Activated CD8-positive, alpha-beta T cell treated with anti-CD3 and anti-CD28 coated beads, Interleukin-2, amount 10 ng/mL, durations not matched to agents 7 days and 5 days (primary cell): Measurements from ENCODE around the gene TJAP1. TPM values are rescaled to one million over a fixed set of nuclear protein-coding genes. Genes with fewer than 3 reads are reported as not detected.

ENCODE experiments used
- ATAC-seq: fragments of 150-1000 bp; cut with Tn5 transposase; one replicate; pipeline ENCODE4 v1.10.0; 2021; ENCODE audit warnings: moderate library complexity
- CTCF ChIA-PET: fragments of 350-600 bp; sonication (Branson Sonifier 250); formaldehyde crosslinking; loops from one replicate; lab custom pipeline; 2021; ENCODE audit warnings: antibody characterized with exemption; lab: Charles Lee
- POLR2A ChIA-PET: fragments of 350-600 bp; sonication (Branson Sonifier 250); formaldehyde crosslinking; loops from one replicate; lab custom pipeline; 2021; ENCODE audit warnings: antibody characterized with exemption; lab: Charles Lee
- DNase-seq: peaks from one replicate; pipeline ENCODE4 v3.0.0-alpha.2; 2020
- H3K27ac Mint-ChIP-seq: one replicate; pipeline ENCODE4 v1.8.0; 2021; ENCODE audit warnings: mild to moderate bottlenecking, mixed read lengths
- H3K27me3 Mint-ChIP-seq: one replicate; pipeline ENCODE4 v1.8.0; 2021; ENCODE audit warnings: low read depth, mixed read lengths
- H3K36me3 Mint-ChIP-seq: one replicate; pipeline ENCODE4 v1.8.0; 2021; ENCODE audit warnings: low read depth, mixed read lengths
- H3K4me1 Mint-ChIP-seq: one replicate; pipeline ENCODE4 v1.8.0; 2021; ENCODE audit warnings: low read depth, mixed read lengths
- H3K4me3 Mint-ChIP-seq: one replicate; pipeline ENCODE4 v1.8.0; 2021; ENCODE audit warnings: mild to moderate bottlenecking, mixed read lengths
- H3K9me3 Mint-ChIP-seq: one replicate; pipeline ENCODE4 v1.8.0; 2022; ENCODE audit warnings: mixed read lengths; ENCODE audit not compliant: insufficient read depth
- microRNA-seq: library from miRNA; unstranded; fragments of <30 nt; microRNA quantifications from one replicate; pipeline ENCODE4 v1.2.0, GENCODE V29; 2022
- total RNA-seq, 2 experiments: library from RNA; stranded (reverse); gene quantifications; one replicate each; pipeline ENCODE4 v1.2.3, GENCODE V29; 2021

Gene TJAP1
- total RNA-seq, 2 experiments from 2014 or later = 34.7 to 35.5 TPM

- peaks cover 2% of the 10 kb centered on the region for H3K4me1 Mint-ChIP-seq
- H3K27ac Mint-ChIP-seq = no peak overlapping the region
- ChIA-PET CTCF (no interaction called here), POLR2A (no interaction called here)
- H3K27me3 Mint-ChIP-seq = no peaks in the 10 kb centered on the region
- H3K4me3 Mint-ChIP-seq = no peak overlapping the region
- H3K9me3 Mint-ChIP-seq = no peaks in the 10 kb centered on the region
- ATAC-seq = no peak
- H3K36me3 Mint-ChIP-seq = peaks cover 58% of the 10 kb centered on the region
- DNase-seq = no peak
Observed at GRCh38 chr6:43544461-43544860, 67.1 kb downstream of the TJAP1 start.

DNA sequence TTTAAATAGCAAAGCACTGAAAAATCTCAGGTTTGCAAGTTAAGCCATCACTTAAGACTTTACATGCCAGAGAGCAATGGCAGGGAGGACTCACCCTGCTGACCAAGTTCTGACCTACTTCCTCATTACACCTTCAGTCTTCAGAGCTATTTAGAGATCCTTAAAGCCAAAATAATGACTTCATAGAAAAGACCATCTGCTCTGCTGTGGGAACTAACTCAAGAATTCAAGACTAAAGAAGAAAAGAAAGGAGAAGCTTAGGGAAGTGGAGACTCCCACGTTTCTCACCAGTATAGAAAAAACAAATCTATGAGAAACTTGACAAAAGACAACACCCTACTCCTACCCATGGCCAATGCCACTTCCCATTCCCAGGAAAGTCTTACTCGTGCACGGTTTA lies 69.9 kb downstream of the TJAP1 start:
- Mint-ChIP-seq H3K4me3 (no peak overlapping the region), H3K27ac (no peak overlapping the region), H3K4me1 (peaks cover 2% of the 10 kb centered on the region), H3K27me3 (no peaks in the 10 kb centered on the region), H3K9me3 (no peaks in the 10 kb centered on the region), H3K36me3 (peaks cover 64% of the 10 kb centered on the region)
- ChIA-PET POLR2A (interaction anchor here (1.1 kb wide), 1 partner anchor 8 kb away, joined by 3 read pairs; no protein-coding TSS in a partner anchor), CTCF (no interaction called here)
- ATAC-seq (no peak), DNase-seq (no peak)

Small RNA genes within 50 kb of the gene (microRNA-seq; reads per million reads assigned to microRNA genes)
- gene MIR6780B = 1.7 reads per million

Other genes starting within 250 kb of the TJAP1 start
- 10 to 100 TPM; 42.5 to 47.2 TPM for gene DNPH1, start 248.1 kb upstream of the TJAP1 start, total RNA-seq
- not detected for gene TTBK1, start 234.1 kb upstream of the TJAP1 start, total RNA-seq
- gene SLC22A7, start 179.3 kb upstream of the TJAP1 start, total RNA-seq = not detected
- gene CRIP3, start 168.7 kb upstream of the TJAP1 start, total RNA-seq = not detected
- gene ZNF318, start 107.9 kb upstream of the TJAP1 start, total RNA-seq = 1 to 10 TPM; 6.7 to 7.0 TPM
- gene ABCC10, start 50.0 kb upstream of the TJAP1 start, total RNA-seq = 10 to 100 TPM; 38.8 to 39.8 TPM
- gene DLK2, start 22.0 kb upstream of the TJAP1 start, total RNA-seq = not detected
- gene LRRC73, start 32.8 kb downstream of the TJAP1 start, total RNA-seq = under 1 TPM; 0.26 to 0.55 TPM
- 10 to 100 TPM; 55.6 to 59.0 TPM for gene YIPF3, start 39.4 kb downstream of the TJAP1 start, total RNA-seq
- 10 to 100 TPM; 34.7 to 35.4 TPM for gene POLR1C, start 39.5 kb downstream of the TJAP1 start, total RNA-seq
- 10 to 100 TPM; 57.6 to 62.1 TPM for gene XPO5, start 98.5 kb downstream of the TJAP1 start, total RNA-seq
- gene POLH, start 98.6 kb downstream of the TJAP1 start, total RNA-seq = 10 to 100 TPM; 73.1 to 75.2 TPM
- 10 to 100 TPM; 94.3 to 99.4 TPM for gene GTPBP2, start 151.7 kb downstream of the TJAP1 start, total RNA-seq
- gene MAD2L1BP, start 158.3 kb downstream of the TJAP1 start, total RNA-seq = 10 to 100 TPM; 44.2 to 44.6 TPM
- gene RSPH9, start 167.5 kb downstream of the TJAP1 start, total RNA-seq = not detected
- 10 to 100 TPM; 38.7 to 43.2 TPM for gene MRPS18A, start 210.2 kb downstream of the TJAP1 start, total RNA-seq